K562 (cell line): ENCODE data around the gene FARSA. TPM values are rescaled to one million over a fixed set of nuclear protein-coding genes. Genes with fewer than 3 reads are reported as not detected.

ENCODE experiments used
- CTBP1 ChIP-seq: fragments of 450-650 bp; IDR thresholded peaks from 2 replicates; pipeline ENCODE4 v1.6.1; 2016; ENCODE audit warnings: borderline replicate concordance
- ELF4 ChIP-seq: fragments of 450-650 bp; formaldehyde crosslinking; IDR thresholded peaks from 2 replicates; pipeline ENCODE4 v1.4.0; 2022; ENCODE audit warnings: missing genetic modification characterization
- HDAC8 ChIP-seq: fragments of 450-650 bp; IDR thresholded peaks from 2 replicates; pipeline ENCODE4 v1.6.1; 2016; ENCODE audit warnings: mild to moderate bottlenecking, missing genetic modification characterization, moderate library complexity, missing compliant biosample characterization
- ID3 ChIP-seq, 2 experiments: fragments of 250-450 bp in 1 of 2; fragments of 450-650 bp in 1 of 2; sonication (Bioruptor Pico) in 1 of 2; IDR thresholded peaks; 2 replicates each; pipeline versions ENCODE4 v1.6.1 to v1.8.0; 2016 to 2021; ENCODE audit warnings: mild to moderate bottlenecking in 2 of 2, moderate library complexity in 2 of 2, missing compliant biosample characterization in 1 of 2, missing genetic modification characterization in 1 of 2
- LARP7 ChIP-seq: fragments of 450-650 bp; IDR thresholded peaks from 2 replicates; pipeline ENCODE4 v1.6.1; 2016
- MAX ChIP-seq: sonication (generic); formaldehyde crosslinking; IDR thresholded peaks from 2 replicates; pipeline ENCODE4 v1.9.0; 2022; ENCODE audit warnings: mild to moderate bottlenecking, missing genetic modification reagents
- MECOM ChIP-seq: fragments of 250-450 bp; sonication (Bioruptor Pico); IDR thresholded peaks from 2 replicates; pipeline ENCODE4 v1.8.0; 2022; ENCODE audit warnings: inconsistent platforms
- MTF1 ChIP-seq: fragments of 250-450 bp; sonication (Bioruptor Pico); IDR thresholded peaks from 2 replicates; pipeline ENCODE4 v1.9.0; 2021; ENCODE audit warnings: moderate library complexity, mild to moderate bottlenecking, inconsistent platforms, borderline replicate concordance
- NFXL1 ChIP-seq: fragments of 450-650 bp; formaldehyde crosslinking; IDR thresholded peaks from 2 replicates; pipeline ENCODE4 v1.4.0; 2021; ENCODE audit warnings: mild to moderate bottlenecking
- NR3C1 ChIP-seq: sonication (generic); formaldehyde crosslinking; IDR thresholded peaks from 2 replicates; pipeline ENCODE4 v1.8.1; 2022; ENCODE audit warnings: missing genetic modification reagents
- RREB1 ChIP-seq: fragments of 250-450 bp; sonication (Bioruptor Pico); IDR thresholded peaks from 2 replicates; pipeline ENCODE4 v1.4.0; 2020
- TAF1 ChIP-seq: IDR thresholded peaks from 2 replicates; pipeline ENCODE4 v1.6.1; 2011; ENCODE audit warnings: mild to moderate bottlenecking, low read length, moderate library complexity; ENCODE audit not compliant: insufficient read depth, control insufficient read depth, severe bottlenecking; ENCODE audit errors: extremely low read depth
- XRCC4 ChIP-seq: IDR thresholded peaks from one replicate; pipeline ENCODE4 v1.6.1; 2011; ENCODE audit not compliant: insufficient read depth, insufficient read length; ENCODE audit errors: extremely low read depth
- ZBTB12 ChIP-seq: fragments of 250-450 bp; sonication (Bioruptor Pico); IDR thresholded peaks from 2 replicates; pipeline ENCODE4 v1.4.0; 2020
- ZNF121 ChIP-seq: sonication (generic); formaldehyde crosslinking; conservative IDR thresholded peaks from 2 replicates; pipeline ENCODE4 v1.8.0; 2022; ENCODE audit warnings: missing genetic modification reagents
- ZNF143 ChIP-seq: sonication (generic); formaldehyde crosslinking; IDR thresholded peaks from 2 replicates; pipeline ENCODE4 v1.9.0; 2022; ENCODE audit warnings: mild to moderate bottlenecking, missing genetic modification reagents
- ZNF586 ChIP-seq: fragments of 450-650 bp; formaldehyde crosslinking; conservative IDR thresholded peaks from 2 replicates; pipeline ENCODE4 v1.4.0; 2020; ENCODE audit warnings: mild to moderate bottlenecking, moderate library complexity
- ZNF668 ChIP-seq: fragments of 250-450 bp; sonication (Bioruptor Pico); IDR thresholded peaks from 2 replicates; pipeline ENCODE4 v1.8.0; 2022; ENCODE audit warnings: mild to moderate bottlenecking, inconsistent platforms
- ZNF707 ChIP-seq: fragments of 250-450 bp; sonication (Bioruptor Pico); conservative IDR thresholded peaks from 2 replicates; pipeline ENCODE4 v1.8.0; 2022; ENCODE audit warnings: inconsistent platforms, mild to moderate bottlenecking, moderate library complexity
- polyA plus RNA-seq, 8 experiments: library from polyadenylated mRNA; depleted of rRNA in 4 of 8; stranded (reverse) in 5 of 8; unstranded in 3 of 8; fragments of >200 nt; fragmentation: Nextera tagmentation in 2 of 8; fragmentation: Illumina TruSeq in 1 of 8; extraction: Ambion mirVana in 2 of 8; extraction: Trizol in 1 of 8; gene quantifications; 2 replicates each; pipeline versions ENCODE4 v1.2.1 to v1.2.3, GENCODE V29; 2011 to 2014; ENCODE audit warnings: inconsistent platforms in 1 of 8, missing spikeins in 1 of 8
- total RNA-seq, 7 experiments: library from RNA; depleted of rRNA in 6 of 7; stranded (reverse); fragments of >200 nt in 6 of 7; fragmentation: Illumina TruSeq in 2 of 7; extraction: Trizol in 2 of 7; gene quantifications; 2 replicates each; pipeline versions ENCODE4 v1.2.1 to v1.2.3, GENCODE V29; 2011 to 2021; ENCODE audit warnings: low replicate concordance in 1 of 7
- TF ChIP-seq, protein P1 (sequence below): fragments of 450-650 bp; formaldehyde crosslinking; conservative IDR thresholded peaks from 2 replicates; pipeline ENCODE4 v1.4.0; 2022; ENCODE audit warnings: mild to moderate bottlenecking, missing genetic modification characterization

Gene FARSA
- total and polyA plus RNA-seq, 9 of the 15 experiments (the other 6 are each of a cell fraction or from before 2014, with no cell fraction given) = 25.2 to 237 (median 89.6) TPM

DNA sequence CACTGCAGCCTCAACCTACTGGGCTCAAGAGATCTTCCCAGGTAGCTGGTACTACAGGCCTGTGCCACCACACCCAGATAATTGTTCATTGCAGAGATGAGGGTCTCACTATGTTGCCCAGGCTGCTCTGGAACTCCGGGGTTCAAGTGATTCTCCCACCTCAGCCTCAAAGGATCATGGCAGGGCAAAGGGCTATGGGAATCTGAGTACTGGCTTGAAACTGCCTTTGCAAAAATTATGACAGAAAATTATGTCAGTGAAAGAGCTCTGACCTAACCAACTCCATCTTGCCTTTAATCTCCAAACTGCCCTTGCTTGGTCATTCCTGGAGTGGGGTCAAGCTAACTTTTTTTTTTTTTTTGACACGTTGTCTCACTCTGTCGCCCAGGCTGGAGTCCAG, 50.9 kb downstream of the FARSA start (continued):
- TF ChIP-seq, protein P1, sequence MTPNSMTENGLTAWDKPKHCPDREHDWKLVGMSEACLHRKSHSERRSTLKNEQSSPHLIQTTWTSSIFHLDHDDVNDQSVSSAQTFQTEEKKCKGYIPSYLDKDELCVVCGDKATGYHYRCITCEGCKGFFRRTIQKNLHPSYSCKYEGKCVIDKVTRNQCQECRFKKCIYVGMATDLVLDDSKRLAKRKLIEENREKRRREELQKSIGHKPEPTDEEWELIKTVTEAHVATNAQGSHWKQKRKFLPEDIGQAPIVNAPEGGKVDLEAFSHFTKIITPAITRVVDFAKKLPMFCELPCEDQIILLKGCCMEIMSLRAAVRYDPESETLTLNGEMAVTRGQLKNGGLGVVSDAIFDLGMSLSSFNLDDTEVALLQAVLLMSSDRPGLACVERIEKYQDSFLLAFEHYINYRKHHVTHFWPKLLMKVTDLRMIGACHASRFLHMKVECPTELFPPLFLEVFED (CRISPR knock-in tag) = 0 out of 2 replicates have a peak, but pooled peaks have one; percentile 34
- TF ChIP-seq TAF1 = no peak
- TF ChIP-seq HDAC8 = peak; percentile 67; the same call in 1 of the 2 replicates
- TF ChIP-seq ZNF143 = no peak
- TF ChIP-seq MECOM (CRISPR knock-in tag) = peak; percentile 88
- TF ChIP-seq ID3 (CRISPR knock-in tag; IDR thresholded peaks at IDR 0.05) = peak; percentile 58; the same call in 1 of the 2 replicates
- peak; percentile 76; the same call in 1 of the 2 replicates for TF ChIP-seq ID3 (tag; IDR thresholded peaks at IDR 0.05)
- TF ChIP-seq LARP7 = no peak
- TF ChIP-seq CTBP1 = no peak
- no peak for TF ChIP-seq XRCC4
- TF ChIP-seq ZNF586 = 0 out of 2 replicates have a peak, but pooled peaks have one; percentile 18
- peak; percentile 68; the same call in 1 of the 2 replicates for TF ChIP-seq NFXL1 (CRISPR knock-in tag)
- TF ChIP-seq MAX (CRISPR knock-in tag) = 0 out of 2 replicates have a peak, but pooled peaks have one; percentile 4
- no peak for TF ChIP-seq NR3C1 (CRISPR knock-in tag)
- TF ChIP-seq ZNF668 (CRISPR knock-in tag) = peak; percentile 94
- TF ChIP-seq ZNF121 (CRISPR knock-in tag) = peak; percentile 86
- peak; percentile 52; the same call in 1 of the 2 replicates for TF ChIP-seq ZNF707 (CRISPR knock-in tag)
- peak; percentile 49; the same call in 1 of the 2 replicates for TF ChIP-seq ZBTB12 (CRISPR knock-in tag)
- peak; percentile 82 for TF ChIP-seq MTF1 (CRISPR knock-in tag)
- 0 out of 2 replicates have a peak, but pooled peaks have one; percentile 21 for TF ChIP-seq RREB1
- TF ChIP-seq ELF4 (CRISPR knock-in tag) = 0 out of 2 replicates have a peak, but pooled peaks have one; percentile 24
